ENCODE results near the gene TBC1D1.

Gene TBC1D1

GRCh38 chr4:38132843-38133662, 242.2 kb downstream of the TBC1D1 start:
- DNase-seq = peak; percentile 42

- DNase-seq = no peak
Observed at GRCh38 chr4:38133711-38134480, 243.0 kb downstream of the TBC1D1 start.

GRCh38 chr4:38135201-38135600, 244.3 kb downstream of the TBC1D1 start:
- DNase-seq = no peak

GRCh38 chr4:38136604-38137003, 245.7 kb downstream of the TBC1D1 start:
- DNase-seq = no peak

GRCh38 chr4:38137080-38137479, 246.2 kb downstream of the TBC1D1 start:
- no peak for DNase-seq

- DNase-seq = no peak
Observed at GRCh38 chr4:38138363-38138762, 247.5 kb downstream of the TBC1D1 start.

GRCh38 chr4:38139187-38139586, 248.3 kb downstream of the TBC1D1 start:
- DNase-seq = no peak

- DNase-seq = no peak
Observed at GRCh38 chr4:38140643-38141203, 249.8 kb downstream of the TBC1D1 start.

DNA sequence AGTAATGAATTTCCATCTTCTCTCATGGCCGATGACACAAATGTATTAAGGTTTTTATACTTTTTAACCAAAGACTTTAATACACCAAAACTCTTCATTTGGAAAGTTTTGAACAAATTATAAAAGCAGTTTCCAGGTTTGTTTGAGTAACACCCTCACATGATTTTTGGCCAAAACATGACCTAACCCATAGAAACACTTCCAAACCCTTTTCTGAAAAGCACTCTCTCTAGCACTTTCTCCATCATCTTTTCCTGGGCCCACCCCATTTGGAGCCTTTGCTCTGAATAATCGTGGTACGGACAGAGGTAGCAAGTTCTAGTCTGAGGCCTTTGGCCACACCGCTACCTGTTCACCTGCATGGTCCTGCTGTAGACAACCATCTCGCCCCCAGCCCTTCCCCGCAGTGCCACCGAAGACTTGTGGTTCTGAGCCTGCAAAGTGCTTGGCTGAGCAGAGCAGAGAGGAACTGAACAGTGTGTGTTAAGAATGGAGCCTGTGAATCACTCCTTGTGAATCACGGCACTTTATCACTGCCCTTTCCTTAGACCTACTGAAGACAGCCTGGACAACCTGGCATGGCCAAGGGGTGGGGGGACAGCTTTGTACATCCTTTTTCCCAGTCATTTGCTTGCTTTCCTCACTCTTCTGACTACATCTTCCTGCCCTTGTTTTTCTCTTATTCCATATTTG, 251.1 kb downstream of the TBC1D1 start:
- peak; percentile 51 for DNase-seq

GRCh38 chr4:38144031-38144430, 253.1 kb downstream of the TBC1D1 start:
- no peak for DNase-seq

DNA sequence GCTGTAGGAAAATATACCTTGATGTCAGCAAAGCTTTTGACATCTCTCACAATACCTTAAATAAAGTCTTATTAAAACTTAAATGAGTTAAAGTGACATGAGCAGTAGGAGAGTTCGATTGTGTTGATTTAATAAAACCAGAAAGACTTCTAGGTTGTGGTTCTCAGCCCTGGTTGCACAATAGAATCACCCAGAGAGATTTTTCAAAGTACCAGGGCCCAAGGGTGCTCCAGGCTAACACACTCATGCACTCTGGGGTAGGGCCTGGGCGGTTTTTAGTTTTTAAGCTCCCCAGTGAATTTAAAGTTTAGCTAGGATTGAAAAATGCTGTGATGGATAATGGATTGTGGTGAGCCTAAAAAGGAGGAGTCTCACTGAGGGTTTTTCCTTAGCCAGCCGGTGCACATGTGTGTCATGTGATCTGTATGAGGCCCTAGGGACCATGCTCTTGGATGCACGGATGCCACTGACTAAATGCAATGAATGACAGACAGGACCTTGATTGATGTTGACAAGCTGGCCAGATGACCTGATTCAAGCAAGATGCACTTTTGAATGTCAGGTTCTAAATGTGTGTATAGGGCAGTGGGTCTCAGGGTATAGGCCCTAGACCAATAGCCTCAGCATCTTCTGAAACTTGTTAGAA, 254.3 kb downstream of the TBC1D1 start:
- peak; percentile 6 for DNase-seq

DNA sequence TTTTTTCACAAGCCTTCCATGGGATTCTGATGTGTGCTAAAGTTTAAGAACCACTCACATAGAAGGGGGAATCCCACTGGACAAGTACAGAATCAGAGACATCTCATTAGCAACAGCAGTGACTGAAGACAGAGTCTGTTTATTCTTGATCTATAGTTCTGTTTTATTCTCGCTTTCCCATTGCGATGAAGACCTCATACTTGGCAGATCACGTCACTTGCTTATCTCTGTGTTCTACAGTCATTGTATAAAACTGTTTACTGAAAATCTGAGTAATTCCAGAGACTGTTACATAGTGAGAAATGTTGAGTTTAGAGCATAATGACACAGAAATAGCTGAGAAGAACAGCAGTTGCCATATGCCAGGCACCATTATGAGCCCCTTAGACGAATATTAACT, 254.9 kb downstream of the TBC1D1 start:
- DNase-seq = no peak

DNA sequence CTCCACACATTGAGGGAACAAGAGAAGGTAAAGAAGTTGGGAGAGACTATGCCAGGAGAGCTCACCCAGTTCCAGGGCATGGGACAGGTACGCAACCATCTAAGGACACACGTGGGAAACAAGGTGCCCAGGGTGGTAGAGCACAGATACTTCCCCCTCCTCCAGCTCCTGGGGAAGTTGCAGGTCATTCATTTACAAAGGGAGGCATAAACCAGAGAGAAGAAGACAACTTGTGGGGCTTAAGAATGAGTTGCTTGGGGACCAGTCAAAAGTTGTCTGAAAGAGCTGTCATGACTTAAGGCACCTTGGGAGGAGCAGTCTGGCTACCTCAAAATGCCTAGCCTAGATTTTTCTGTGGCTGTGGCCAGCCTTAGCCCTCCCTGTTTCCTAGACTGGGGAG, 255.5 kb downstream of the TBC1D1 start:
- DNase-seq = peak; percentile 6

GRCh38 chr4:38149472-38149996, 258.6 kb downstream of the TBC1D1 start:
- DNase-seq = peak; percentile 34

- peak; percentile 13 for DNase-seq
Observed at GRCh38 chr4:38149997-38150671, 259.2 kb downstream of the TBC1D1 start.

DNA sequence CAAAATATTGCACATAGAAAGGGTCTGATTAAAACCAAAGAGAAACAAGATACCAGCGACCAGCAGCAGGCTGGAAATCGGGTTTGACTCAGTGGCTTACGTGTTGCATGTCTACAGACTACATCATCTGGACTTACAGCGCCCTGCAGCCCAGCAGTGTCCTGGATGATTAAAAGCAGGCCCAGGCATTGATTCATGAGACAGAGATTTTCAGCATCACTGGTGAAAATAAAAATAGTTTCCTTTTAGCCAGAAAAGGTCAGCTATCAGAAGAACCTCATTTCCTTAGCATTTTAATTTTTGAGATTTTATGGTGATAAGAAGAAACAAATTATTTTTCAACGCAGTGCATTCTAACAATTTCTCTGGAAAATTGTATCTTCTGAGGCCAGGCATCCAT, 259.9 kb downstream of the TBC1D1 start:
- peak; percentile 18 for DNase-seq

DNA sequence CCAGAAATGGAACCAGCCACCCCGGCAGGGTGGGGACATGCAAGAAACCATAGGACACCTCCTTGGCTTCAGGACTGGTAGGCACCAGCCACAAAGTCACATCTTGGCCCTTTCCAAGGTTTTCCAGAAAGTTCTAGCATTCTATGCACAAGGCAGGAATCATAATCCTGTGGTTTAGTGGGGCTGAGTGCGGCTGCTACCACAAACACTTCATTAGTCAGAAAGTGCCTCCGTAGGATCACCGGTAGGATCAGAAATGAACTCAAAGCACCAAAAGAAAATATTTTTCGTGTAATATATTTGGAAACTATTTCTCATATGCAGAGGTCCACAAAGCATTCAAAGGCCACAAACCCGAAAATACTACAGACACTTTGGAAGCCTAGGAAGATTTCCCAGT, 261.0 kb downstream of the TBC1D1 start:
- no peak for DNase-seq

DNA sequence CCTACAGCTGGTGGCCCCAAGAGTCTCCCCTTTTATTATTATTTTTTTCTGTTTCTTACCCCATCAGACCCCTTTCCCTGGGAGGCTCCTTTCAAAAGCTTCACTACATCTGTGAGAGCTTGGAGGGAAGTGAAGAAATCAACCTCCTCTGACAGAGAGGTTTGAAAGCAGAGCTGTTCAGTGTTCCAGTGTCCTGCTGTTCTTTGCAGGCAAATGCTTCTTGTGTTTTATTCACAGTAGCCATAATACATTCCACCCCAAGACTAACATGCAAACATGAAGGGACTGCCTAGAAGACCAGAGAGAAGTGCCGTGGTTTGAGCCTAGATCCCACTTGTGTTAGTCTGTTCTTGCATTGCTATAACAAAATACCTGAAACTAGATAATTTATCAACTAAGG, 261.4 kb downstream of the TBC1D1 start:
- peak; percentile 26 for DNase-seq

GRCh38 chr4:38152721-38153386, 262.0 kb downstream of the TBC1D1 start:
- peak; percentile 29 for DNase-seq

DNA sequence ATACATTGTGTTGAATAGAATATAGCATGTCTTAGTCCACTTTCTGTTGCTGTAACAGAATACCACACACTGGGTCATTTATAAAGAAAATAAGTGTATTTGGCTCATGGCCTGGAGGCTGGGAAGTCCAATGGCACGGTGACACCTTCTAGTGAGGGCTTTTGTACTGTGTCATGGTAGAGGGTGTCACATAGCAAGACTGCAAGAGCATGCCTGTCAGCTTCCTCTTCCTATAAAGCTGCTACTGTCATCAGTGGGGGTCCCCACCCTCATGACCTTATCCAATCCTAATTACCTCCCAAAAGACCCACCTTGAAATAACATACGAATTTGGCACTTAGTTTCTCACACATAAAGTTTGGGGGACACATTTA, 262.5 kb downstream of the TBC1D1 start:
- DNase-seq = peak; percentile 22

- peak; percentile 46 for DNase-seq
Observed at GRCh38 chr4:38154252-38154651, 263.4 kb downstream of the TBC1D1 start.
